ENCODE measurements around the gene TSPAN4. TPM values are rescaled to one million over a fixed set of nuclear protein-coding genes. Genes with fewer than 3 reads are reported as not detected.

TSPAN4 gene
- total and polyA plus RNA-seq, 2 of the 13 experiments (the other 11 are each of a cell fraction or from before 2014, with no cell fraction given) = 31.7 to 68.3 TPM

GRCh38 chr11:827146-827896, 15.3 kb upstream of the TSPAN4 start (continued):
- TF ChIP-seq, protein P1, sequence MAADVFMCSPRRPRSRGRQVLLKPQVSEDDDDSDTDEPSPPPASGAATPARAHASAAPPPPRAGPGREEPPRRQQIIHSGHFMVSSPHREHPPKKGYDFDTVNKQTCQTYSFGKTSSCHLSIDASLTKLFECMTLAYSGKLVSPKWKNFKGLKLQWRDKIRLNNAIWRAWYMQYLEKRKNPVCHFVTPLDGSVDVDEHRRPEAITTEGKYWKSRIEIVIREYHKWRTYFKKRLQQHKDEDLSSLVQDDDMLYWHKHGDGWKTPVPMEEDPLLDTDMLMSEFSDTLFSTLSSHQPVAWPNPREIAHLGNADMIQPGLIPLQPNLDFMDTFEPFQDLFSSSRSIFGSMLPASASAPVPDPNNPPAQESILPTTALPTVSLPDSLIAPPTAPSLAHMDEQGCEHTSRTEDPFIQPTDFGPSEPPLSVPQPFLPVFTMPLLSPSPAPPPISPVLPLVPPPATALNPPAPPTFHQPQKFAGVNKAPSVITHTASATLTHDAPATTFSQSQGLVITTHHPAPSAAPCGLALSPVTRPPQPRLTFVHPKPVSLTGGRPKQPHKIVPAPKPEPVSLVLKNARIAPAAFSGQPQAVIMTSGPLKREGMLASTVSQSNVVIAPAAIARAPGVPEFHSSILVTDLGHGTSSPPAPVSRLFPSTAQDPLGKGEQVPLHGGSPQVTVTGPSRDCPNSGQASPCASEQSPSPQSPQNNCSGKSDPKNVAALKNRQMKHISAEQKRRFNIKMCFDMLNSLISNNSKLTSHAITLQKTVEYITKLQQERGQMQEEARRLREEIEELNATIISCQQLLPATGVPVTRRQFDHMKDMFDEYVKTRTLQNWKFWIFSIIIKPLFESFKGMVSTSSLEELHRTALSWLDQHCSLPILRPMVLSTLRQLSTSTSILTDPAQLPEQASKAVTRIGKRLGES (CRISPR knock-in tag; IDR thresholded peaks at IDR 0.05; ENCODE audit: borderline replicate concordance) = no peak
- TF ChIP-seq, protein P2, sequence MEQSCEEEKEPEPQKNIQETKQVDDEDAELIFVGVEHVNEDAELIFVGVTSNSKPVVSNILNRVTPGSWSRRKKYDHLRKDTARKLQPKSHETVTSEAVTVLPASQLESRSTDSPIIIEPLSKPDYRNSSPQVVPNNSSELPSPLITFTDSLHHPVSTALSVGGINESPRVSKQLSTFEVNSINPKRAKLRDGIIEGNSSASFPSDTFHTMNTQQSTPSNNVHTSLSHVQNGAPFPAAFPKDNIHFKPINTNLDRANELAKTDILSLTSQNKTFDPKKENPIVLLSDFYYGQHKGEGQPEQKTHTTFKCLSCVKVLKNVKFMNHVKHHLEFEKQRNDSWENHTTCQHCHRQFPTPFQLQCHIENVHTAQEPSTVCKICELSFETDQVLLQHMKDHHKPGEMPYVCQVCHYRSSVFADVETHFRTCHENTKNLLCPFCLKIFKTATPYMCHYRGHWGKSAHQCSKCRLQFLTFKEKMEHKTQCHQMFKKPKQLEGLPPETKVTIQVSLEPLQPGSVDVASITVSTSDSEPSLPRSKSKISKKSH (CRISPR knock-in tag; IDR thresholded peaks at IDR 0.05; ENCODE audit: borderline replicate concordance) = peak; percentile 88
- 0 out of 2 replicates have a peak, but pooled peaks have one; percentile 63 for TF ChIP-seq ESRRA (CRISPR knock-in tag; IDR thresholded peaks at IDR 0.05; ENCODE audit: low read depth)
- no peak for TF ChIP-seq HHEX (CRISPR knock-in tag; IDR thresholded peaks at IDR 0.05)
- peak; percentile 85 for TF ChIP-seq MYC (CRISPR knock-in tag; IDR thresholded peaks at IDR 0.05; ENCODE audit: borderline replicate concordance)
- peak; percentile 55 for TF ChIP-seq ZMYM3 (CRISPR knock-in tag; IDR thresholded peaks at IDR 0.05)
- peak; percentile 57; the same call in 1 of the 2 replicates for TF ChIP-seq DR1 (CRISPR knock-in tag; IDR thresholded peaks at IDR 0.05)
- TF ChIP-seq ZNF432 (CRISPR knock-in tag; IDR thresholded peaks at IDR 0.05; ENCODE audit: borderline replicate concordance) = no peak
- no peak for TF ChIP-seq ZNF552 (CRISPR knock-in tag; IDR thresholded peaks at IDR 0.05; ENCODE audit: borderline replicate concordance)
- TF ChIP-seq XBP1 (CRISPR knock-in tag; IDR thresholded peaks at IDR 0.05) = no peak
- no peak for TF ChIP-seq TEAD3 (CRISPR knock-in tag; optimal IDR thresholded peaks at IDR 0.05; ENCODE audit: borderline replicate concordance)
- TF ChIP-seq, protein P3, sequence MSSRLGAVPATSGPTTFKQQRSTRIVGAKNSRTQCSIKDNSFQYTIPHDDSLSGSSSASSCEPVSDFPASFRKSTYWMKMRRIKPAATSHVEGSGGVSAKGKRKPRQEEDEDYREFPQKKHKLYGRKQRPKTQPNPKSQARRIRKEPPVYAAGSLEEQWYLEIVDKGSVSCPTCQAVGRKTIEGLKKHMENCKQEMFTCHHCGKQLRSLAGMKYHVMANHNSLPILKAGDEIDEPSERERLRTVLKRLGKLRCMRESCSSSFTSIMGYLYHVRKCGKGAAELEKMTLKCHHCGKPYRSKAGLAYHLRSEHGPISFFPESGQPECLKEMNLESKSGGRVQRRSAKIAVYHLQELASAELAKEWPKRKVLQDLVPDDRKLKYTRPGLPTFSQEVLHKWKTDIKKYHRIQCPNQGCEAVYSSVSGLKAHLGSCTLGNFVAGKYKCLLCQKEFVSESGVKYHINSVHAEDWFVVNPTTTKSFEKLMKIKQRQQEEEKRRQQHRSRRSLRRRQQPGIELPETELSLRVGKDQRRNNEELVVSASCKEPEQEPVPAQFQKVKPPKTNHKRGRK (CRISPR knock-in tag; IDR thresholded peaks at IDR 0.05) = no peak
- peak; percentile 76; the same call in 1 of the 2 replicates for TF ChIP-seq ZNF343 (CRISPR knock-in tag; IDR thresholded peaks at IDR 0.05)
- TF ChIP-seq ZBTB26 (CRISPR knock-in tag; IDR thresholded peaks at IDR 0.05; ENCODE audit: borderline replicate concordance) = no peak
- TF ChIP-seq GLI4 (CRISPR knock-in tag; IDR thresholded peaks at IDR 0.05; ENCODE audit: borderline replicate concordance) = 0 out of 2 replicates have a peak, but pooled peaks have one; percentile 36
- no peak for TF ChIP-seq SMC3 (IDR thresholded peaks at IDR 0.05; ENCODE audit: low read length)
- peak; percentile 81; the same call in 1 of the 2 replicates for TF ChIP-seq ZNF543 (CRISPR knock-in tag; IDR thresholded peaks at IDR 0.05)
- TF ChIP-seq IRX3 (CRISPR knock-in tag; IDR thresholded peaks at IDR 0.05; ENCODE audit: borderline replicate concordance, low read depth) = peak; percentile 72; the same call in 1 of the 2 replicates
- TF ChIP-seq, protein P4, sequence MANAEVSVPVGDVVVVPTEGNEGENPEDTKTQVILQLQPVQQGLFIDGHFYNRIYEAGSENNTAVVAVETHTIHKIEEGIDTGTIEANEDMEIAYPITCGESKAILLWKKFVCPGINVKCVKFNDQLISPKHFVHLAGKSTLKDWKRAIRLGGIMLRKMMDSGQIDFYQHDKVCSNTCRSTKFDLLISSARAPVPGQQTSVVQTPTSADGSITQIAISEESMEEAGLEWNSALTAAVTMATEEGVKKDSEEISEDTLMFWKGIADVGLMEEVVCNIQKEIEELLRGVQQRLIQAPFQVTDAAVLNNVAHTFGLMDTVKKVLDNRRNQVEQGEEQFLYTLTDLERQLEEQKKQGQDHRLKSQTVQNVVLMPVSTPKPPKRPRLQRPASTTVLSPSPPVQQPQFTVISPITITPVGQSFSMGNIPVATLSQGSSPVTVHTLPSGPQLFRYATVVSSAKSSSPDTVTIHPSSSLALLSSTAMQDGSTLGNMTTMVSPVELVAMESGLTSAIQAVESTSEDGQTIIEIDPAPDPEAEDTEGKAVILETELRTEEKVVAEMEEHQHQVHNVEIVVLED (CRISPR knock-in tag; IDR thresholded peaks at IDR 0.05; ENCODE audit: borderline replicate concordance) = 0 out of 2 replicates have a peak, but pooled peaks have one; percentile 11
- no peak for TF ChIP-seq CEBPG (CRISPR knock-in tag; IDR thresholded peaks at IDR 0.05)
